ENCODE data around the gene TGFB3.
A peak's percentile ranks its signal among the peaks of the same experiment; 100 is the strongest.
"Not testable (repeated sequence)": the region's sequence is repeated elsewhere in the genome, so short reads cannot be mapped to it uniquely, and the experiment has no call there.

The TGFB3 gene

DNA sequence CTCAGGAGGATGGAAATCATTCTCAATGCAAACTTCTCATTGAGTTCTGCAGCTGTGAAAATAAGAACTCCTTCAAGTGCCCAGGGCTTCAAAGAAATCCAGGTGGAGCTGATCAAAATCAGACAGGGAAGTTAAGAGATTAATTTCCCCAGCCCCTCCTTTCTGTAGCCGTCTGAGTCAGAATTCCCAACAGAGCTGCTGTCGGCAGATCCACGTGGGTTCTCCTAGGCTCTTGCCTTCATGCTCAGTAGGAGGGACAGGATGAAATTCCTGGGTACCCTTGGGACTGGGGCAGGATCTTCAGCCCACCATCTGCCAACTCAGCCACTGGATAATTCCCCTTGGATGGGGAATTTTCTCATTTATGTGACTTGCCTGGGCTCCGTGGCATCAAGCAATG lies 13.3 kb downstream of the TGFB3 start:
- DNase-seq (ENCODE audit: low read depth) = peak; percentile 48
- no peak overlapping the region for H3K4me3 ChIP-seq (ENCODE audit: low read depth, low read length)

DNA sequence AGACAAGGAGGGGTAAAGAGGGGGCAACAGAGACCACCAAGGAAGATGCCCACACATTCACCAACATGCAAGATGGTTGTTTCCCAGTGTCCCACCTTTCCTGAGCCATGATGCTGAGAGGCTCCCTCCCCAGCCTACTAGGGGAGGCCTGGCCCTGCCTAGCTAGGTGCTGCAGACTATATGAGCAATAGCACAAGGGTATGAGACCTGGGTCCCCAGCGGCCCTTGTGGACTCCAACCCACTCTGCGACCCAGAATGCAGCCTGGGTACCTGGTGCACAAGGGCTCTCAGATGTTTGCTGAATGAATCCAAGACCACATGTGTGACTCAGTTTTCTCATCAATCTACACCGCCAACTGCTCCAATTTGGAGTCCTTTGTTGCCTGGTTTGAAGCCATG lies 13.9 kb downstream of the TGFB3 start:
- no peak overlapping the region for H3K4me3 ChIP-seq (ENCODE audit: low read depth, low read length)
- no peak for DNase-seq (ENCODE audit: low read depth)

DNA sequence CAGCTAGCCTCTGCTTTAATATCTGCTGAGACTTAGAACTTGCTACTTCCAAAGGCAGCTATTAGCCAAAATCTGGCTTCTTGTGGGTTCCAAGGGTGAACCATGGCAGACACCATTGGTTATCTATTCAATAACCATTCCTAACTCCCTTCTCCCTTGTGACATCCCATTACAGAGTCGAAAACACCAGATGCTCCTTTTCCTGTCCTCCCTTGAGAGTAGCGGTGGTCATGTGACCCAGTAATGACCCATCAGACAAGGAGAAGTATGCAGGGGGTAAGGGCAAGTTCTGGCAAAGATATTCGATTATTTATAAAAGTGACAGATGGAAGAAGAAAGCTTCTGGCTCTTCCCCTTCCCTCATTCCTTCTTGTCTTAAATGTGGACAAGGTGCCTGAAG lies 20.1 kb downstream of the TGFB3 start:
- DNase-seq (ENCODE audit: low read depth) = no peak
- no peak overlapping the region for H3K4me3 ChIP-seq (ENCODE audit: low read depth, low read length)

DNA sequence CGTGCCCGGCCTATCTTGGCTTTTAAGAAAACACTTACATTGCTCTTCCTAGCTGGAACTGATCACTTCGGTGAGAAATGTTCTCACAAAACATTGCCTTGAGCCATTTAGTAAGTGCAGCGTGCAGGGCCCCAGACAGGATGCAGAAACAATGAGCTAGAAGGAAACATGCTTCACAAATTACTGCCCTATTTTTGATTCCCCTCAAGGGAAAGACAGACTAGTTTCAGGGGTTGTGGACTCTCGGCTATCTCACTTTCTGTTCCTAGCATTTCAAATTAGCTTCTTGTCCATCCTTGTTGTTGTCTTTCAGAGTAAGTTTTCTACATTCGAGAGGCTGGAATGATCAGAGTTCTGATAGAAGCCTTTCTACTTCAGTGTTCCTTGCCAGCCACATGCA lies 21.6 kb downstream of the TGFB3 start:
- DNase-seq (ENCODE audit: low read depth) = no peak
- H3K4me3 ChIP-seq (ENCODE audit: low read depth, low read length) = no peak overlapping the region

DNA sequence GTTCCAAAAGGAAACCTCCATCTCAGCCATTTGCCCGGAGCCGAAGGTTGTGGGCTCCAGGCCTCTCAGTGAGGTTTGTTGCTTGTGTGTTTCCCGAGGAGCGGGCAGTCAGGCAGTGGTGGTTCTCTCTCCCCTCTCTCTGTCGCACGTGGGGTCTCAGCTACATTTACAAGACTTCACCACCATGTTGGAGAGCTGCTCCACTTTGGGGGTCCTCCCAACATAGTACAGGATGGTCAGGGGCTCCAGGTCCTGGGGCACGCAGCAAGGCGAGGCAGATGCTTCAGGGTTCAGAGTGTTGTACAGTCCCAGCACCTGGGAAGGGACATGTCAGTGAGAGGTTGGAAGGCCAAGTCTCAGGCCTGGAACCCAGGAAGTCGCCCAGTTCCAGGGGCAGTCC lies 22.8 kb downstream of the TGFB3 start:
- no peak for DNase-seq (ENCODE audit: low read depth)
- H3K4me3 ChIP-seq (ENCODE audit: low read depth, low read length) = no peak overlapping the region

DNA sequence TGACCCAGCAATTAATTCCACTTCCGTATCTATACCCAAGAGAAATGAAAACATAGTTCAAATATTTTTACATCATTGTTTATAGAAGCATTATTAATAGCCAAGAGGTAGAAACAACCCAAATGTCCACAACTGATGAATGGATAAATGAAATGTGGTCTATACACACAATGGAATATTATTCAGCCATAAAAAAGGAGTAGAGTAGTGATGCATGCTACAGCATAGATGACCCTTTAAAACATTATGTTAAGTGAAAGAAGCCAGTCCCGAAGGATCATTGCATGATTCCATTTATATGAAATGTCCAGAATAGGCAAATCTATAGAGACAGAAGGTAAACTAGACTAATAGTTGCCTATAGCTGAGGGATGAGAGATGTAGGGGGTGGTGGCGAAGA lies 29.3 kb downstream of the TGFB3 start:
- no peak for DNase-seq (ENCODE audit: low read depth)

DNA sequence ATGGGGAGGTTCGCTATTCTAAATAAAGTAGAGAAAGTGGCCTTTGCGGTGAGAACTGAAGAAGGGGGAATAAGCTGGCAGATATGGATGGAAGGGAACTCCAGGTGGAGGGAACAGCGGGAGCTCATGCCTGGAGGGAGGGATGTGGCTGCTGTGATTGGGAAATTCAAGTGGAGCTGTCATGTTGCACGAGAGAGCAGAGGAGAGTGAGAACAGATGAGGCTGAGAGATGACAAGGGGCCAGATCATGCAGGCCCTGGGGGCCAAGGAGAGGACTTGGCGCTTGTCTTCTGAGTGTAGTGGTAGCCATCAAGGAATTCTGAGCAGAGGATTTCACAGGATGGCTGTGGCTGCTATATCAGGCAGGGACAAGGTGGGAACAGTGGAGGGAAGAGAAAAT lies 35.0 kb downstream of the TGFB3 start:
- DNase-seq (ENCODE audit: low read depth) = no peak
- no peak overlapping the region for H3K4me3 ChIP-seq (ENCODE audit: low read depth, low read length)

More for the DNA sequence above, 29.3 kb downstream of the TGFB3 start:
- H3K4me3 ChIP-seq (ENCODE audit: low read depth, low read length) = no peak overlapping the region

DNA sequence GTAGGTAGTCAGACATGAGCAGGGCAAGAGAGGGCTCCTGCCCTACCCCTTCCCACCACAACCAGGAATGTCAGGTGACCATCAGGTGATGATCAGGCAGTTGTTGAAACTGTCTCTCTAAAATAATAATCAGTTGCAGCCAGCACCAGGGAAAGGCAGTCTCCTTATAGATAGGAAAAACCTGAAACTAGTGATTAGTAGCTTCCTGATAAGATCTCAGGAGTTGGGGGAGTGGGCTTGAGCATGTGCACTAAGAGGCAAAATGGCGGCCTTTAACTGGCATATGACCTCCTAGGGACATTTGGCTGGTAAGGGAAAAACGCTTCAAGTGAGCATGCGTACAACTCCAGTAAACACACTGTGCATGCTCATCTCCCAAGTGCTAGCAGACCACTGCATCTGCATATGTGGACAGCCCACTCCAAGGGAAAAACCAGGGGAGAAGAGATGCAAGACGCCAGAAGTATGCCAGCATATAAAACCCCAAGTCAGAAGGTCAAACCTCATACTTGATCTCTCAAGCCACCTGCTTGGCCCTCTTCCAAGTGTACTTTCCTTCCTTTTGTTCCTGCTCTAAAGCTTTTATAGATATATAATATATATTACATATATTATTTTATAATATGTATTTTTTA lies 37.1 kb downstream of the TGFB3 start:
- DNase-seq (ENCODE audit: low read depth) = no peak
- H3K4me3 ChIP-seq (ENCODE audit: low read depth, low read length) = no peak overlapping the region

DNA sequence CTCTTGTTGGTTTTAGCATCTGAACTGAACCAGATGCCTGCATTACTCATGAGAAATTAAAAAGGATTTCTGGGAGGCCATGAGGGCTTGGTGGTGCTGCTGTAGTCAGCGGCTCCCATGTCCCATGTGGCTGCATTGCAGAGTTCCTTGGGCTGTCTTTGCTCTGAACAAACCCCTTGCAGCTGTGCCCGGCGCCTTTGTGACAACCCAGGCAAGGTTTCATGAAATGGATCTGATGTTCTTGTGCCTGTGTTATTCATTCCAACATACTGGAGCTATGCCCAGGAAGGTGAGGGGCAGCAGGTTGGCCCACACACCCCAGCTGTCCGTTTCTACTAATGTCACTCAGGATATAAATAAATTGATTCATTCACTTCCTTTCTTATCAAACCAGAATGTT lies 40.8 kb downstream of the TGFB3 start:
- DNase-seq (ENCODE audit: low read depth) = peak; percentile 56
- H3K4me3 ChIP-seq (ENCODE audit: low read depth, low read length) = no peak overlapping the region

DNA sequence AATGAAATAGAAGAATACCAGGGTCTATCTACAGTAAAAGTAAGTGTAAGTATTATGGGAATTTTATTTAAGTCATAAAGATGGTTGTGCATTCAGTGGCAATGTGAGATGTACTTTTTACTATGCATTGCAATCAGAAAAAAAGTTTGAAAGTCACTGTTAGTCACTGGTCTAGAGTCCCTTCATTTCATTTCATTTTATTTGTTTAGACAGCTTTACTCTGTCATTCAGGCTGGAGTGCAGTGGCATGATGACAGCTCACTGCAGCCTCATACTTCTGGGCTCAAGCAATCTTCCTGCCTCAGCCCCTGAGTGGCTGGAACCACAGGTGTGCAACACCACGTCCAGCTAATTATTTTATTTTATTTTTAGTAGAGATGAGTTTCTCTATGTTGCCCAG lies 42.6 kb downstream of the TGFB3 start:
- H3K4me3 ChIP-seq (ENCODE audit: low read depth, low read length) = no peak overlapping the region
- DNase-seq (ENCODE audit: low read depth) = no peak

DNA sequence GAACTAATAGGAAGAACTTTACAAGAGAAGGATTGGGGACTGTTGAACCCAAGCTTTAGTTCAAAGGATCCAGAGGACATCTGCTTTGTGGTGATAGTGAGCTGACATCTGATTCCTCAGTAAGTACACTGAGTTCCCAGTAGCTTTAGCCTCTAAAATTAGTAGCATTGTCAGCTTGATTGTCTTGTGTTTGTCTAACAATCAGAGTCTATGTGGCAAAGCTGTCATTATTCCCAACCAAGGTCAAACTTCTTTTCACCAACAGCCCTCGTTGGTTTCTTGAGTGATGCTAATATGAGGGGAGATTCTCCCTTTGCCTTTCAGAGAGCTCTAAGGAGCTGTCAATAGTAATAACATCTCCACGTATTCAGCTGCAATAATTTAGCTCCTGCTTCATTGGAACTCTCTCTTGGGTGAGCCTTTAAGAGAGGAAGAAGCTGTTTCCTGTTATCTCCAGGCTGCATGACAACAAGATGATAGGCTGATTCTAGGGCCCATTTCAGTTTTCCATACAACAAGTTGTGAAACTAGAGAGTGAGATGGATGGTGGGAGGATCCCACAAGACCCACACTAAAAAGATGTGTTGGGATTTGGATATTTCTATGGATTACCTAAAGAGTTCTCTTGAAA lies 46.7 kb downstream of the TGFB3 start:
- DNase-seq (ENCODE audit: low read depth) = no peak
- no peak overlapping the region for H3K4me3 ChIP-seq (ENCODE audit: low read depth, low read length)

DNA sequence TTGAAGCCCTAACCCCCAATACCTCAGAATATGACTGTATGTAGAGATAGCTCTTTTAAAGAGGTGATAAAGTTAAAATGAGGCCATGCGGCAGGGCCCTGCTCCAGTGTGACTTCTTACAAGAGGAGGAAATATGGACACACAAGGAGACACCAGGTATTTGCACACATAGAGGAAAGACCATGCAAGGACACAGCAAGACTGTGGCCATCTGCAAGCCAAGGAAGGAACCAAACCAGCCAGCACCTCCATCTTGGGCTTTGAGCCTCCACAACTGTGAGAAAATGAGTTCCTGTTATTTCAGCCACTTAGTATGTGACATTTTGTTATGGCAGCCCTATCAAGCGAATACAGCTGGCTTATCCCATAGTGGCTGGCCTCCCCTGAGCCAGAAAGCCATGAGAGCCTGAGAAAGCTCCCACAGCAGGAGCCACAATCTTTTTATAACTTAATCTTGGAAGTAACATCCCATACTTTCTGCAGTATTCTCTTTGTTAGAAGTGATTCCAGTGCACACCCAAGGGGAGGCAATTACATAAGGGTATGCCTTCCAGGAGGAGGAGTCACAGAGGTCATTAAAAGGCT lies 48.0 kb downstream of the TGFB3 start:
- no peak for DNase-seq (ENCODE audit: low read depth)
- no peak overlapping the region for H3K4me3 ChIP-seq (ENCODE audit: low read depth, low read length)

DNA sequence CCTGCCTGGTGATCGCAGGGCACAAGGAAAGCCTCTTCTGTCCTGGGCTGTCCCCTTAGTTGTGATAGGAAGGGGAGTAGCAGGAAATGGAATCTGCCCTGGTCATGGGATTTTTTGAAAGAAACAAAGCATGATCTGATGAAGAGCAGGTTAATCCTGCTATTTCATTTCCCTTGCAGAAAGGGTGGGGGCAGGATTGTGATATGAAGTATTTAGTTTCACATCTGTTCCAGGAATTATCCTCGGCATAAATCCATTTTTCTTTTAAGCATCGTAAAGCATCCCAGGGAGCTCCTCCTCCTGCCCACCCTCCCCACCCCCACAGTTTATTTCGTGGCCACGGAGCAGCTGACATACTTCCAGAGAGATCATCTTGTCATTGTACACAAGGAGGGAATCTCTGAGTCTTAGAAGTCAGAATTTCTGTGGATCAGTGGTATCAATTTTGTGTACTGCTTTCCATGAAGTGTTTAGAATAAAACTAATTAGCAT lies 53.1 kb downstream of the TGFB3 start:
- peak overlapping the region; percentile 9 for H3K4me3 ChIP-seq (ENCODE audit: low read depth, low read length)
- no peak for DNase-seq (ENCODE audit: low read depth)

DNA sequence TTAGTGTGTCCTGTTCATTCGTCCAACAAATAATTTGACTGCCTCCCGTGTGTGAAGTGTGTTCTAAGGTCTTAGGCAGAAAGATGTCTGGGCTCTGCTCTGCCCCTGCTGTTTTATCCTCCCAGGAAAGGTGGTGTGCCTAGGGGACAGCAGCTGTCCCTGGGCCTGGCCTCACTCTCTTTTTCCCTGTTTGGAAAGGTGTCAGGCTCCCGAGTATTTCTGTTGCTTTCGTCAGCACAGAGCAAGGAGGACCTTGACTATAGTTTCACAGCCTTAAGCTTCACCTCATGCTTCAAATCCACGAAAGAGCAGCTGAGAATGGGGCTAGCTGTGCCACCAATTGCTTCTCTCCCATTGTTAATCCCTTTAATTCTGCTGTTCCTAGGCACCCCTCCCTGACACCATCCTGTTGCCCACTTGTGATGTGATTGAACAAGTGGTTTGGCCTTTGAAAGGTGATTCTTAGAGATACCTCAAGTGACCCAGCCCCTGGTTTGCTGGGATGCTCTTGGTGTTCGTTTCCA lies 54.2 kb downstream of the TGFB3 start:
- no peak for DNase-seq (ENCODE audit: low read depth)
- no peak overlapping the region for H3K4me3 ChIP-seq (ENCODE audit: low read depth, low read length)

DNA sequence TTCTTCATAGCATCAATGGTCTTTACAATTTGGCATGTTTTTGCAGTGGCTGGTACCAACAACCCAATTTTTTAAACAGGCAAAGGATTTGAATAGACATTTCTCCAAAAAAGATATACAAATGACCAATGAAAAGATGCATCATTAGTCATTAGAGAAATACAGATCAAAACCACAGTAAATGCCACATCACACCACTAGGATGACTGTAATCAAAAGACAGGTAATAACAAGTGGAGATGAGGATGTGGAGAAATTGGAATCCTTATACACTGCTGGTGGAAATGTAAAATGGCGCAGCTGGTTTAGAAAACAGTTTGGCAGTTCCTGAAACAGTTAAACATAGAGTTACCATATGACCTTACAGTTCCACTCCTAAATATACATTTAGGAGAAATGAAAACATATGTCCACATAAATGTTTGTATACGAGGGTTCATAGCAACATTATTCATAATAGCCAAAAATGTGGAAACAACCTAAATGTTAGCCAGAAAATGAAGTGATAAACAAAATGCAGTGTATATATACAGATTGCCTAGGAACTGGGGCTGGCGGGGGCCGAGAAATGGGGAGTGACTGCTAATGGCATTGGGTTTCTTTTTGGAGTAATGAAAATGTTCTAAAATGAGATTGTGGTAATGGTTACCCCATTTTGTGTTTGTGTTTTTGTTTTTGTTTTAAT lies 55.2 kb downstream of the TGFB3 start:
- H3K4me3 ChIP-seq (ENCODE audit: low read depth, low read length) = no peak overlapping the region
- no peak for DNase-seq (ENCODE audit: low read depth)

DNA sequence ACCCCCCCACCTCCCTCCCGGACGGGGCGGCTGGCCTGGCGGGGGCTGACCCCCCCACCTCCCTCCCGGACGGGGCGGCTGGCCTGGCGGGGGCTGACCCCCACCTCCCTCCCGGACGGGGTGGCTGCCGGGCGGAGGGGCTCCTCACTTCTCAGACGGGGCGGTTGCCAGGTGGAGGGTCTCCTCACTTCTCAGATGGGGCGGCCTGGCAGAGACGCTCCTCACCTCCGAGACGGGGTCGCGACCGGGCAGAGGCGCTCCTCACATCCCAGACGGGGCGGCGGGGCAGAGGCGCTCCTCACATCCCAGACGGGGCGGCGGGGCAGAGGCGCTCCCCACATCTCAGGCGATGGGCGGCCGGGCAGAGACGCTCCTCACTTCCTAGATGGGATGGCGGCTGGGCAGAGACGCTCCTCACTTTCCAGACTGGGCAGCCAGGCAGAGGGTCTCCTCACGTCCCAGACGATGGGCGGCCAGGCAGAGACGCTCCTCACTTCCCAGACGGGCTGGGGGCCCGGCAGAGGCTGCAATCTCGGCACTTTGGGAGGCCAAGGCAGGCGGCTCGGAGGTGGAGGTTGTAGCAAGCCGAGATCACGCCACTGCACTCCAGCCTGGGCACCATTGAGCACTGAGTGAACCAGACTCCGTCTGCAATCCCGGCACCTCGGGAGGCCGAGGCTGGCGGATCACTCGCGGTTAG lies 56.5 kb downstream of the TGFB3 start:
- not testable (repeated sequence) for H3K4me3 ChIP-seq (ENCODE audit: low read depth, low read length); DNase-seq (ENCODE audit: low read depth)

DNA sequence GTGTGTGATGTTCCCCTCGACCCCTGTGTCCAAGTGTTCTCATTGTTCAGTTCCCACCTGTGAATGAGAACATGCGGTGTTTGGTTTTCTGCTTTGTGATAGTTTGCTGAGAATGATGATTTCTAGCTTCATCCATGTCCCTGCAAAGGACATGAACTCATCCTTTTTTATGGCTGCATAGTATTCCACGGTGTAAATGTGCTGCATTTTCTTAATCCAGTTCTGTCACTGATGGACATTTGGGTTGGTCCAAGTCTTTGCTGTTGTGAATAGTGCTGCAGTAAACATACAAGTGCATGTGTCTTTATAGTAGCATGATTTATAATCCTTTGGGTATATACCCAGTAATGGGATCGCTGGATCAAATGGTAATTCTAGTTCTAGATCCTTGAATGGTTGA lies 61.4 kb downstream of the TGFB3 start:
- H3K4me3 ChIP-seq (ENCODE audit: low read depth, low read length) = not testable (repeated sequence)

DNA sequence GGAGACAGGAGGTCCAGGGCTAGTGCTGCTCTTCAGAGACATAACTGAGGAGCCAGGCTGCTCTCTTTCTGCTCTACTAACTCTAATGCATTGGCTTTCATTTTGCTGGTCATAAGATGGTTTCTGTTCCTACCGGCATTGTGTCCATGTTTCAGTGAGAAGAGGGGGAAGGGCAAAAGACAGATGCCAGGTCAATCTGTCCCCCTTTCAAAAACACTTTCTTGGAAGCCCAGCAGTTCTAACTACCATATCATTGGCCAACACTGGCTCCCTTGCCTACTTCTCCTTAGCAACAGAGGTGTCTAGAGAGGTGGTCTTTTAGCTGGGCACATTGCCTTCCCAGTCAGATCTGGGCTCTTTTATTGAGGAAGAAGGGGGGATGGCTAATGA lies 63.9 kb downstream of the TGFB3 start:
- no peak for DNase-seq (ENCODE audit: low read depth)
- H3K4me3 ChIP-seq (ENCODE audit: low read depth, low read length) = no peak overlapping the region

More for the DNA sequence above, 61.4 kb downstream of the TGFB3 start:
- DNase-seq (ENCODE audit: low read depth) = not testable (repeated sequence)

DNA sequence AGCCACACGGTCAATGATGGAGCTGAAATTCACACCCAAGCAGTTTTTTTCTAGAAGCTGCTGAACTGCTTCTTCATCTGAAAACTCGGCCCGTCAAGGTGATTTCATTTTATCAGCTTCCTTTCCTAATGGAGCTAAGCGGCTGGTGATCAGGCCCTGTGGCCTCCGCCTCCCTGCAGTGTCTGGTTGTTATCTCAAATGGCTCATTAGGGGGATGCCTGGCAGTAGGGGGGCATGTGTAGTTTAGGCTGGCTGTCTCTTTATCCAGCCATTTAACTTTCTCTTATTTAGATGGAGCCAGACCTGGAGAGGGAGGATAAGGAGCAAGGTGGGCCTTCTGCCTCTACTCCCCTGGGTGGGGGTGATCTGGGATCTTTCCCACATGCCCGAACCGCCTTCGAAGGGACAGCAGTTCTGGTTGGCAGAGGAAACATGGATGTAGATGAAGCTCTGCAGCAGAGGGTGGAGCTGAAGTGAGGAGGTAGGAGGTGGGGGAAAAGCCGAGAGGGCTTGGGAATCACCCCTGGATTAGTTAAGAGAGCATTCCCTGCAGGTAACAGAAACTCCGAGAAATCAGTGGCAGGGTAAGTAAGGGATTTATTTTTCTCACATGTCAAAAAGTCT lies 64.4 kb downstream of the TGFB3 start:
- DNase-seq (ENCODE audit: low read depth) = no peak
- H3K4me3 ChIP-seq (ENCODE audit: low read depth, low read length) = no peak overlapping the region

All from skeletal muscle cell (primary cell).